NCI-H2107 treated with DMSO at 0.1 percent for 48 hours (cell line): ENCODE data around the gene HSP90AA1.
A peak's percentile ranks its signal among the peaks of the same experiment; 100 is the strongest.
"Not testable (repeated sequence)": the region's sequence is repeated elsewhere in the genome, so short reads cannot be mapped to it uniquely, and the experiment has no call there.

Experiments
- DNase-seq: peaks from one replicate; lab custom pipeline; 2025; ENCODE audit not compliant: unreplicated experiment; lab: John Stamatoyannopoulos, UW

HSP90AA1 gene

GRCh38 chr14:102074415-102074964 is 12.4 kb downstream of the HSP90AA1 start:
- no peak for DNase-seq

- no peak for DNase-seq
These were observed 15.4 kb downstream of the HSP90AA1 start for GRCh38 chr14:102071283-102071998.

- DNase-seq, result no peak
These were observed 20.8 kb downstream of the HSP90AA1 start for GRCh38 chr14:102066041-102066451.

GRCh38 chr14:102064590-102064989 is 22.3 kb downstream of the HSP90AA1 start:
- DNase-seq, result not testable (repeated sequence)

GRCh38 chr14:102063808-102064429 is 22.9 kb downstream of the HSP90AA1 start:
- no peak for DNase-seq

GRCh38 chr14:102063109-102063807 is 23.6 kb downstream of the HSP90AA1 start:
- DNase-seq, result peak; percentile 74

- no peak for DNase-seq
These were observed 27.9 kb downstream of the HSP90AA1 start for GRCh38 chr14:102058961-102059360.

- DNase-seq, result no peak
These were observed 28.7 kb downstream of the HSP90AA1 start for GRCh38 chr14:102058146-102058545.

GRCh38 chr14:102057480-102058114 is 29.2 kb downstream of the HSP90AA1 start:
- no peak for DNase-seq

GRCh38 chr14:102056694-102057442 is 30.0 kb downstream of the HSP90AA1 start:
- DNase-seq, result no peak

- no peak for DNase-seq
These were observed 31.5 kb downstream of the HSP90AA1 start for GRCh38 chr14:102055181-102055901.

- DNase-seq, result no peak
These were observed 34.3 kb downstream of the HSP90AA1 start for GRCh38 chr14:102052522-102052921.

- no peak for DNase-seq
These were observed 36.2 kb downstream of the HSP90AA1 start for GRCh38 chr14:102050625-102051024.

- no peak for DNase-seq
These were observed 36.8 kb downstream of the HSP90AA1 start for GRCh38 chr14:102050026-102050405.

GRCh38 chr14:102049258-102050025 is 37.4 kb downstream of the HSP90AA1 start:
- DNase-seq, result no peak

GRCh38 chr14:102047808-102048540 is 38.9 kb downstream of the HSP90AA1 start:
- DNase-seq, result no peak

GRCh38 chr14:102046337-102047278 is 40.2 kb downstream of the HSP90AA1 start:
- DNase-seq, result peak; percentile 88
